Neural progenitor cell (in vitro differentiated cells): Measurements from ENCODE around the gene NEU1. TPM values are rescaled to one million over a fixed set of nuclear protein-coding genes. Genes with fewer than 3 reads are reported as not detected.
"Not testable (repeated sequence)": the region's sequence is repeated elsewhere in the genome, so short reads cannot be mapped to it uniquely, and the experiment has no call there.

Experiments used
- DNase-seq: peaks from one replicate; pipeline ENCODE4 v3.0.0-alpha.2; 2016; ENCODE audit warnings: low spot score
- H2AFZ ChIP-seq: fragments of 200-600 bp; sonication (generic); replicated peaks from 2 replicates; pipeline ENCODE4 v1.6.1; 2016; ENCODE audit warnings: antibody characterized with exemption
- H3F3A ChIP-seq: fragments of 200-600 bp; sonication (generic); 2 replicates; pipeline ENCODE4 v1.6.1; 2016; ENCODE audit warnings: antibody characterized with exemption, low read depth
- H3K27ac ChIP-seq: fragments of 200-600 bp; sonication (generic); 2 replicates; pipeline ENCODE4 v1.5.1; 2016; ENCODE audit warnings: mild to moderate bottlenecking
- H3K27me3 ChIP-seq: fragments of 200-600 bp; sonication (generic); 2 replicates; pipeline ENCODE4 v1.6.1; 2016; ENCODE audit warnings: mild to moderate bottlenecking, moderate library complexity
- H3K36me3 ChIP-seq: fragments of 200-600 bp; sonication (generic); 2 replicates; pipeline ENCODE4 v1.5.1; 2016
- H3K4me1 ChIP-seq: fragments of 200-600 bp; sonication (generic); 2 replicates; pipeline ENCODE4 v1.6.1; 2016; ENCODE audit warnings: mixed run types
- H3K4me2 ChIP-seq: fragments of 200-600 bp; sonication (generic); 2 replicates; pipeline ENCODE4 v1.6.1; 2016
- H3K4me3 ChIP-seq: fragments of 200-600 bp; sonication (generic); 2 replicates; pipeline ENCODE4 v1.5.1; 2016
- H3K79me2 ChIP-seq: fragments of 200-600 bp; sonication (generic); 2 replicates; pipeline ENCODE4 v1.6.1; 2016; ENCODE audit warnings: low read depth
- H3K9ac ChIP-seq: fragments of 200-600 bp; sonication (generic); 2 replicates; pipeline ENCODE4 v1.6.1; 2016
- H3K9me3 ChIP-seq: fragments of 200-600 bp; sonication (generic); 2 replicates; pipeline ENCODE4 v1.5.1; 2016; ENCODE audit warnings: low read depth
- H4K20me1 ChIP-seq: fragments of 200-600 bp; sonication (generic); 2 replicates; pipeline ENCODE4 v1.6.1; 2016; ENCODE audit warnings: low read depth
- H3K27ac Mint-ChIP-seq: 3 replicates; pipeline ENCODE4 v1.8.0; 2021; ENCODE audit warnings: mixed read lengths
- H3K27me3 Mint-ChIP-seq: 2 replicates; pipeline ENCODE4 v1.8.0; 2022; ENCODE audit warnings: low read depth, mild to moderate bottlenecking, inconsistent platforms, moderate library complexity, mixed read lengths; ENCODE audit not compliant: insufficient read depth
- H3K36me3 Mint-ChIP-seq: 3 replicates; pipeline ENCODE4 v1.8.0; 2021; ENCODE audit warnings: mixed read lengths
- H3K4me1 Mint-ChIP-seq: 3 replicates; pipeline ENCODE4 v1.8.0; 2021; ENCODE audit warnings: mixed read lengths
- H3K4me3 Mint-ChIP-seq: 3 replicates; pipeline ENCODE4 v1.8.0; 2021; ENCODE audit warnings: mild to moderate bottlenecking, moderate library complexity, mixed read lengths
- H3K9me3 Mint-ChIP-seq: 3 replicates; pipeline ENCODE4 v1.8.0; 2020; ENCODE audit warnings: mixed read lengths
- EZH2 ChIP-seq: fragments of 200-600 bp; sonication (generic); IDR thresholded peaks from 2 replicates; pipeline ENCODE4 v1.6.1; 2017; ENCODE audit warnings: antibody characterized with exemption, mild to moderate bottlenecking, moderate library complexity
- EZH2phosphoT487 ChIP-seq: fragments of 200-600 bp; sonication (generic); IDR thresholded peaks from 2 replicates; pipeline ENCODE4 v1.6.1; 2017; ENCODE audit warnings: antibody characterized with exemption
- total RNA-seq: library from RNA; depleted of rRNA; stranded (reverse); fragments of >200 nt; gene quantifications from 2 replicates; pipeline ENCODE4 v1.2.3, GENCODE V29; 2015; ENCODE audit warnings: low replicate concordance
- TF ChIP-seq, protein P1 (sequence below): fragments of 200-600 bp; sonication (generic); IDR thresholded peaks from 2 replicates; pipeline ENCODE4 v1.5.1; 2017; ENCODE audit warnings: antibody characterized with exemption, mild to moderate bottlenecking

Gene NEU1
- total RNA-seq, 1 donor from 2014 or later, result 17.4 TPM

DNA sequence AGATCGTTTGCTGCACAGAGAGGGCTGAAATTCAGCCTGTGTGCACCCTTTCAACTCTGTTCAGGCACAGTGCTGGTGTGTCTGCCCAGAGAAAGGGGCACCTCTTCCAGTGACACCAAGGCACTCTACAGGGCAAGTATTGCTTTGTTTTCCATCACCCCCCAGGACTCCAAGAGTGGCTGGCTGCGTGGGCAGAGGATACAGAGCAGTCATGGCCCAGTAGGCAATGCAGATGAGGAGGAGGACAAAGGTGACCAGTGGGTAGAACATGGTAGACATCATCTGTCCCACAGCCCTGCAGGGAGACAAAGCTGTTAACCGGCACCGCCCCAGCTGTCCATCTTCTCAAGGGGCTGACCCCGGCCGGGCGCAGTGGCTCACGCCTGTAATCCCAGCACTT, 6.7 kb upstream of the NEU1 start:
- Histone ChIP-seq H3K27ac (no peak overlapping the region), H2AFZ (no peak overlapping the region), H4K20me1 (no peaks in the 10 kb centered on the region), H3K4me3 (no peak overlapping the region), H3K79me2 (no peaks in the 10 kb centered on the region), H3K27me3 (no peaks in the 10 kb centered on the region), H3K9me3 (no peaks in the 10 kb centered on the region), H3K36me3 (no peaks in the 10 kb centered on the region), H3K4me1 (peaks cover 10% of the 10 kb centered on the region), H3K4me2 (no peak overlapping the region), H3F3A (peaks cover 17% of the 10 kb centered on the region), H3K9ac (no peak overlapping the region)
- Mint-ChIP-seq H3K4me1 (peaks cover 35% of the 10 kb centered on the region), H3K9me3 (no peaks in the 10 kb centered on the region), H3K4me3 (no peak overlapping the region), H3K36me3 (no peaks in the 10 kb centered on the region), H3K27me3 (peaks cover 7% of the 10 kb centered on the region), H3K27ac (peak overlapping the region; percentile 37)
- TF ChIP-seq, protein P1, sequence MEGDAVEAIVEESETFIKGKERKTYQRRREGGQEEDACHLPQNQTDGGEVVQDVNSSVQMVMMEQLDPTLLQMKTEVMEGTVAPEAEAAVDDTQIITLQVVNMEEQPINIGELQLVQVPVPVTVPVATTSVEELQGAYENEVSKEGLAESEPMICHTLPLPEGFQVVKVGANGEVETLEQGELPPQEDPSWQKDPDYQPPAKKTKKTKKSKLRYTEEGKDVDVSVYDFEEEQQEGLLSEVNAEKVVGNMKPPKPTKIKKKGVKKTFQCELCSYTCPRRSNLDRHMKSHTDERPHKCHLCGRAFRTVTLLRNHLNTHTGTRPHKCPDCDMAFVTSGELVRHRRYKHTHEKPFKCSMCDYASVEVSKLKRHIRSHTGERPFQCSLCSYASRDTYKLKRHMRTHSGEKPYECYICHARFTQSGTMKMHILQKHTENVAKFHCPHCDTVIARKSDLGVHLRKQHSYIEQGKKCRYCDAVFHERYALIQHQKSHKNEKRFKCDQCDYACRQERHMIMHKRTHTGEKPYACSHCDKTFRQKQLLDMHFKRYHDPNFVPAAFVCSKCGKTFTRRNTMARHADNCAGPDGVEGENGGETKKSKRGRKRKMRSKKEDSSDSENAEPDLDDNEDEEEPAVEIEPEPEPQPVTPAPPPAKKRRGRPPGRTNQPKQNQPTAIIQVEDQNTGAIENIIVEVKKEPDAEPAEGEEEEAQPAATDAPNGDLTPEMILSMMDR, result no peak
- no peak for TF ChIP-seq EZH2
- no peak for TF ChIP-seq EZH2phosphoT487
- no peak for DNase-seq

DNA sequence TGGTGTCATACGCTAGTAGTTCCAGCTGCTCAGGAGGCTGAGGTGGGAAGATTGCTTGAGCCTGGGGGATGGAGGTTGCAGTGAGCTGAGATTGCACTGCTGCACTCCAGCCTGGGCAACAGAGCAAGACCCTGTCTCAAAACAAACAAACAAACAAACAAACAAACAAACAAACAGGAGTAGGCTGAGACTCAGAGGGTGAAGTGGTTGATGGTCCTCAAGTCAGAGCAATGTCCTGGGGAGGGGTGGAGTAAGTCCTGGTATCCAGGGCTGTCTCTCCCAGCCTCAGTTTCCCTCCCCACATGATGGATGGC, 6.0 kb upstream of the NEU1 start:
- not testable (repeated sequence) for H3K36me3 ChIP-seq, H3K4me3 Mint-ChIP-seq
- peaks cover 42% of the 10 kb centered on the region for H3K4me1 Mint-ChIP-seq

DNA sequence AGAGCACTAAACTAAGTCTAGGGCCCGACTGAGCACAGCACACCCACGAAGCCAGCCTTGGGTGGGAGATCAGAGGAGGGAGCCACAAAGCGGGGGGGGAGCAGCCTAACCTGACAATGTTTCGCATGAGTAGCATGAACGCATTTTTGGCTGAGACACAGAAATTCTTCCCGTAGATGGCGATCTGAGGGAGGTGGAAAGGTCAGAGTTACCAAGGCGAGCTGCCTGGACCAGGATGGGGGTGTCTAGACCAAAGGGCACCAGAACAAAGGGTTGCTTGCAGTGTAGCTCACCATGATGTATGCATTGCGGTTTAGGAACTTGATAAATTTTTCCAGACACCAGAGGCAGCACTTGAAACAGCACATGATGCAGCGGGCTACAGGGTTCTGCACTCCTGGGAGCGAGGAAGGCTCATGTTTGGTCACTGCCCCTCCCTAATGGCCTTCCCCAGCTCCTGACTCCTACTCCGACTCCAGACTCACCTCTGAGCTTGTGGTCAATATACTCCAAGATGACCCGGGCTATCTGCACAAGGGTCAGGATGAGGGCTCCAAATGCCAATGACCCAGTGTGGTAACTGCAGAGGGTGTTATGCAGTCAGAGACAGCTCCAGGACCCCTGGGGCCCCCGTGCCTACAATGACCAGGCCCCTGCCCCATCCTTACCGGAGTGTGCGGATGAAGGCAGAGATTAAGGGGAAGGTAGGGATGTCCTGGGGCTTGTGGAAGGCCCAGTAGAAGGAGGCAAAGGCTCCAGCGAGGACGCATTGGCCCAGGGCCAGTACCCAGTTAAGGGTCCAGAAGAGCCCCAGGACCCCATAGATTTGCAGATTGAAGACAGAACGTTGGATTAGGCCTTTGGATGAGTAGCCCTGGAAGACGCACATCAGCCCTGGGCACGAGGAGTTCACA, 2.8 kb upstream of the NEU1 start:
- Histone ChIP-seq H2AFZ (no peak overlapping the region), H3K4me3 (no peak overlapping the region), H3K4me1 (peaks cover under 1% of the 10 kb centered on the region), H3K36me3 (no peaks in the 10 kb centered on the region), H3K4me2 (no peak overlapping the region), H3F3A (peaks cover 28% of the 10 kb centered on the region), H4K20me1 (no peaks in the 10 kb centered on the region), H3K9me3 (no peaks in the 10 kb centered on the region), H3K79me2 (peaks cover 6% of the 10 kb centered on the region), H3K9ac (no peak overlapping the region), H3K27me3 (no peaks in the 10 kb centered on the region), H3K27ac (no peak overlapping the region)
- H3K36me3 Mint-ChIP-seq, result no peaks in the 10 kb centered on the region
- H3K4me1 Mint-ChIP-seq, result peaks cover 44% of the 10 kb centered on the region
- H3K9me3 Mint-ChIP-seq, result no peaks in the 10 kb centered on the region
- no peak for TF ChIP-seq EZH2
- TF ChIP-seq EZH2phosphoT487, result no peak
- peak overlapping the region; percentile 34 for H3K27ac Mint-ChIP-seq
- peaks cover 10% of the 10 kb centered on the region for H3K27me3 Mint-ChIP-seq
- DNase-seq, result no peak
- peak overlapping the region; percentile 98 for H3K4me3 Mint-ChIP-seq

More for the DNA sequence above, 6.0 kb upstream of the NEU1 start:
- H3K27me3 Mint-ChIP-seq, H3K27ac ChIP-seq, H3K27ac Mint-ChIP-seq, H3K36me3 Mint-ChIP-seq, H3K9ac ChIP-seq, H4K20me1 ChIP-seq, DNase-seq, H2AFZ ChIP-seq, H3K9me3 ChIP-seq, H3K9me3 Mint-ChIP-seq, H3K27me3 ChIP-seq, H3K4me3 ChIP-seq, H3K4me2 ChIP-seq, H3K79me2 ChIP-seq: not testable (repeated sequence)
- peaks cover 24% of the 10 kb centered on the region for H3F3A ChIP-seq
- peaks cover 10% of the 10 kb centered on the region for H3K4me1 ChIP-seq

- peaks cover 28% of the 10 kb centered on the region for H3F3A ChIP-seq
- H3K4me3 Mint-ChIP-seq, result peak overlapping the region; percentile 98
- H3K4me3 ChIP-seq, result no peak overlapping the region
- no peaks in the 10 kb centered on the region for H3K4me1 ChIP-seq
- no peak overlapping the region for H3K27ac ChIP-seq
- peaks cover 3% of the 10 kb centered on the region for H3K36me3 Mint-ChIP-seq
- TF ChIP-seq EZH2 (no peak), EZH2phosphoT487 (no peak)
- TF ChIP-seq, protein P1, result no peak
- H3K27me3 ChIP-seq, result no peaks in the 10 kb centered on the region
- no peak for DNase-seq
- H3K9me3 Mint-ChIP-seq, result no peaks in the 10 kb centered on the region
- H4K20me1 ChIP-seq, result no peaks in the 10 kb centered on the region
- H3K27ac Mint-ChIP-seq, result peak overlapping the region; percentile 34
- H3K36me3 ChIP-seq, result no peaks in the 10 kb centered on the region
- H3K27me3 Mint-ChIP-seq, result peaks cover 10% of the 10 kb centered on the region
- H3K9me3 ChIP-seq, result no peaks in the 10 kb centered on the region
- peak overlapping the region; percentile 74 for H3K4me2 ChIP-seq
- H2AFZ ChIP-seq, result no peak overlapping the region
- H3K79me2 ChIP-seq, result peaks cover 6% of the 10 kb centered on the region
- no peak overlapping the region for H3K9ac ChIP-seq
- H3K4me1 Mint-ChIP-seq, result peaks cover 42% of the 10 kb centered on the region
Measured at GRCh38 chr6:31864818-31865204, 2.2 kb upstream of the NEU1 start.

- not testable (repeated sequence) for H3K9me3 ChIP-seq, H3K79me2 ChIP-seq, H3K4me1 ChIP-seq, H3K9ac ChIP-seq, H3K9me3 Mint-ChIP-seq, DNase-seq, H3K27me3 ChIP-seq, H3K36me3 ChIP-seq, H3K36me3 Mint-ChIP-seq, H4K20me1 ChIP-seq
- Histone ChIP-seq H3K4me3 (peak overlapping the region; percentile 75), H3K4me2 (peak overlapping the region; percentile 74), H3F3A (peaks cover 28% of the 10 kb centered on the region), H3K27ac (peak overlapping the region; percentile 84), H2AFZ (peak overlapping the region; percentile 69)
- peaks cover 39% of the 10 kb centered on the region for H3K4me1 Mint-ChIP-seq
- H3K27me3 Mint-ChIP-seq, result peaks cover 10% of the 10 kb centered on the region
- peak overlapping the region; percentile 61 for H3K27ac Mint-ChIP-seq
- H3K4me3 Mint-ChIP-seq, result peak overlapping the region; percentile 98
Measured at GRCh38 chr6:31864123-31864562, 1.5 kb upstream of the NEU1 start.
